Adipocyte (in vitro differentiated cells): Measurements from ENCODE around the gene THOC3.
"Not testable (repeated sequence)": the region's sequence is repeated elsewhere in the genome, so short reads cannot be mapped to it uniquely, and the experiment has no call there.

ENCODE experiments used
- DNase-seq: peaks from one replicate; pipeline ENCODE4 v3.0.0-alpha.2; 2015; ENCODE audit warnings: low read depth
- H3K27me3 ChIP-seq: replicated peaks from 2 replicates; pipeline ENCODE4 v1.7.0; 2013; ENCODE audit warnings: mild to moderate bottlenecking, low read length, moderate library complexity; ENCODE audit not compliant: control insufficient read depth, insufficient read depth
- H3K36me3 ChIP-seq: 2 replicates; pipeline ENCODE4 v1.7.0; 2013; ENCODE audit warnings: low read length, mild to moderate bottlenecking, moderate library complexity; ENCODE audit not compliant: control insufficient read depth, insufficient read depth, severe bottlenecking
- H3K4me1 ChIP-seq: 2 replicates; pipeline ENCODE4 v1.7.0; 2013; ENCODE audit warnings: mild to moderate bottlenecking, low read length, moderate library complexity; ENCODE audit not compliant: control insufficient read depth, insufficient read depth
- H3K4me3 ChIP-seq: 2 replicates; pipeline ENCODE4 v1.7.0; 2013; ENCODE audit warnings: mild to moderate bottlenecking, low read length, moderate library complexity
- H3K9ac ChIP-seq: 2 replicates; pipeline ENCODE4 v1.7.0; 2013; ENCODE audit warnings: mild to moderate bottlenecking, low read length, moderate library complexity
- H3K9me3 ChIP-seq: 2 replicates; pipeline ENCODE4 v1.7.0; 2013; ENCODE audit warnings: mild to moderate bottlenecking, low read length, moderate library complexity; ENCODE audit not compliant: control insufficient read depth

THOC3 gene

GRCh38 chr5:175979371-175979995 is 11.4 kb upstream of the THOC3 start:
- not testable (repeated sequence) for H3K36me3 ChIP-seq, H3K4me1 ChIP-seq, H3K4me3 ChIP-seq, H3K9me3 ChIP-seq, H3K27me3 ChIP-seq, H3K9ac ChIP-seq, DNase-seq

DNA sequence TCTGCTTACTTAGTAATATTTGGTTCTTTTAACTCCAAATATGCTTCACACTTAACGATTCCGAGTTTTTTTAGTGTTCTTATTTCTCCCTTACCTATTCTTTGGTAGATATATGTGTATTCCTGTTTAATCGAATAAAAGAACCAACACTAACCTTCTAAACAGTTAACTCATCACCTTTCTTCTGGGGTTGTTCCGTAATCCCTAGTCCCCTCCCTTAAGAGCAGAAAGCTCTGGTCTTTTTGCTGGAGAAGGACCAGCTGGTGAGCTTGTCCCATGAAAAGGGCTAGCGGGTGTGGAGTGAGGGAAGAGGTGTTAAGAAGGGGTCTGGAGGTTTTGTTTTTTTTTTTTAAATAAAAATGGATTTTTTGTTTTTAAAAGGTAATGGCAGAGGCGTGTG is 266 bp upstream of the THOC3 start:
- H3K9me3 ChIP-seq: not testable (repeated sequence)

GRCh38 chr5:175962329-175962728 is 5.8 kb downstream of the THOC3 start:
- peak; percentile 1 for DNase-seq
- H3K9ac ChIP-seq, H3K4me1 ChIP-seq, H3K27me3 ChIP-seq, H3K36me3 ChIP-seq, H3K9me3 ChIP-seq, H3K4me3 ChIP-seq: not testable (repeated sequence)

More for the DNA sequence above, 266 bp upstream of the THOC3 start:
- peak overlapping the region; percentile 81 for H3K4me3 ChIP-seq
- H3K9ac ChIP-seq: peak overlapping the region; percentile 78
- H3K36me3 ChIP-seq, H3K4me1 ChIP-seq, DNase-seq, H3K27me3 ChIP-seq: not testable (repeated sequence)

DNA sequence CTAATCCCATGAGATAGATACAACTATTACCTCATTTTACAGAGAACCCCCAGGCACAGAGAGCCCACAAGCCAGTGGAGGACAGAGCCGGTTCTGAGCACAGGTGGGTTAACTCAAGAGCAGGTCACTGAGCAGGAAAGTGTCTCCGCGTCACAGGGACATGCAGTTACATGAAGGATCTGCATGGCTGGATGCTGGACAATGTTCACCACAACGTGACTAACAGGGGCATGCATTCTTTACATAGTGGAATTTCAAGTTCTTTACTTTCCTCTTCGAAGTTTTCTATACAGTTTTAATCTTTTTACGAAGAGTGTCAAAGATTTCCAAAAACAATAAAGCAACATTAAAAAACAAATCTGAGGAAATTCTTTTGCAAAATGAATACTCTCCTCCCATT is 7.9 kb downstream of the THOC3 start:
- not testable (repeated sequence) for H3K4me3 ChIP-seq, H3K9me3 ChIP-seq, DNase-seq, H3K4me1 ChIP-seq, H3K9ac ChIP-seq, H3K36me3 ChIP-seq, H3K27me3 ChIP-seq

DNA sequence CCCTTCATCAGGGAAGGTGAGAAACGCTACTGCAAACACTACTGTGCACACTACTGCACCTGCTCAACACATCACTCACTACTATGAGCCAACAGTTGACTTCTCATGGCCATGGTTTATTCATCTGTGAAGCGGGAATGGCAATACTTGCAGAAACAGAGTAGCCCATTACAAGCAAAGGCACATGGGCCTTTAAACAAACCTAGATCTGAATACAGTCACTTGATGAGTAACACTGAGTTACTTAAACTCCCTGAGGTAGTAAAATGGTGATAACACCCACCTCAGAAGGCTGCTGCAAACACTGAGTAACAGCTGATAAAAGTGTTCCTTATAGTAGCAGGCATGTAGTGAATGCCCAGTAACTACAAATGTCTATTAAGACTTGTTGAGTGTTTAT is 9.6 kb downstream of the THOC3 start:
- not testable (repeated sequence) for H3K36me3 ChIP-seq, H3K9me3 ChIP-seq, H3K9ac ChIP-seq, H3K4me3 ChIP-seq, H3K27me3 ChIP-seq, H3K4me1 ChIP-seq, DNase-seq

- H3K9ac ChIP-seq, H3K4me1 ChIP-seq, H3K36me3 ChIP-seq, H3K9me3 ChIP-seq, H3K4me3 ChIP-seq, DNase-seq, H3K27me3 ChIP-seq: not testable (repeated sequence)
These were observed 14.0 kb downstream of the THOC3 start for GRCh38 chr5:175954107-175954506.

GRCh38 chr5:175952810-175953209 is 15.3 kb downstream of the THOC3 start:
- not testable (repeated sequence) for H3K9ac ChIP-seq, H3K9me3 ChIP-seq, H3K4me1 ChIP-seq, H3K4me3 ChIP-seq, H3K27me3 ChIP-seq, H3K36me3 ChIP-seq, DNase-seq

- H3K9me3 ChIP-seq, DNase-seq, H3K4me1 ChIP-seq, H3K9ac ChIP-seq, H3K27me3 ChIP-seq, H3K4me3 ChIP-seq, H3K36me3 ChIP-seq: not testable (repeated sequence)
These were observed 16.7 kb downstream of the THOC3 start for GRCh38 chr5:175951339-175951969.

- not testable (repeated sequence) for DNase-seq, H3K27me3 ChIP-seq, H3K9ac ChIP-seq, H3K4me1 ChIP-seq, H3K4me3 ChIP-seq, H3K36me3 ChIP-seq, H3K9me3 ChIP-seq
These were observed 19.6 kb downstream of the THOC3 start for GRCh38 chr5:175948329-175949108.

DNA sequence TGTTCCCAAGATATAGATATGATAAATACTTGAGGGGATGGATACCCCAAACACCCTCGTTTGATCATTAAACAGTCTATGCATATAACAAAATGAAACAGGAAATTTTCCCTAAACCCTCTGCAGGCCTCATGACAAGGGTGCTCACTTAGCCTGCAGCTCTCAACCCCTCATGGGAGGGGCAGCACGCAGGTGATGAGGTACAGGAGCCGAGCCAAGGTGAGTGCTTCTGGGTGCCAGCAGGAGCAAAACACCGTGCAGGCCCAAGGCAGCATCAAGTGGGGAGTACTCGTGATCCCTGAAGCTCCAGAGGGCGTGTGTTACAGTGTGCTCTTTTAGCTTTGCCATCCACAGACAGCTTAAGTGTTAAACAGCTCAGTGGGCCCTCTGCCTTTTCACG is 24.9 kb downstream of the THOC3 start:
- not testable (repeated sequence) for H3K9ac ChIP-seq, H3K27me3 ChIP-seq, DNase-seq, H3K4me1 ChIP-seq, H3K4me3 ChIP-seq, H3K36me3 ChIP-seq, H3K9me3 ChIP-seq

GRCh38 chr5:175940632-175941031 is 27.5 kb downstream of the THOC3 start:
- not testable (repeated sequence) for H3K9me3 ChIP-seq, H3K4me1 ChIP-seq, H3K4me3 ChIP-seq, H3K27me3 ChIP-seq, DNase-seq, H3K36me3 ChIP-seq, H3K9ac ChIP-seq
